HCT116 (cell line): ENCODE results near the gene IDH3G. TPM values are rescaled to one million over a fixed set of nuclear protein-coding genes. Genes with fewer than 3 reads are reported as not detected.

ENCODE experiments used
- ATAC-seq: fragments of 200-7000 bp; cut with Tn5 transposase; 2 replicates; pipeline ENCODE4 v1.9.1; 2020; ENCODE audit warnings: mild to moderate bottlenecking, moderate library complexity
- BruUV-seq: library from RNA; stranded (reverse); fragments of 400-500 nt; replicated peaks from 2 replicates; lab custom pipeline; 2021; lab: Mats Ljungman, UMichigan
- CTCF ChIA-PET: fragments of 300-600 bp; sonication (Branson Sonifier 250); formaldehyde crosslinking; loops from one replicate; lab custom pipeline; 2021; ENCODE audit warnings: antibody characterized with exemption; lab: Charles Lee
- POLR2A ChIA-PET: fragments of 300-600, 350-600 bp; sonication (Branson Sonifier 250); formaldehyde crosslinking; loops from one replicate; lab custom pipeline; 2021; ENCODE audit warnings: antibody characterized with exemption; lab: Charles Lee
- RAD21 ChIA-PET, 2 experiments: fragments of 300-600 bp; sonication (Branson Sonifier 250); formaldehyde crosslinking; loops; one replicate each; lab custom pipeline; 2023; ENCODE audit warnings: low total read pairs in 2 of 2; ENCODE audit not compliant: uncharacterized antibody in 2 of 2, unreplicated experiment in 2 of 2, low non-redundant PET in 1 of 2; lab: Charles Lee
- DNase-seq: peaks from one replicate; pipeline ENCODE4 v3.0.0-alpha.2; 2010; ENCODE audit warnings: low read depth, low spot score
- H2AFZ ChIP-seq: fragments of 200-600 bp; shearing (Covaris generic), sonication (generic); 2 replicates; pipeline ENCODE4 v1.6.1; 2017; ENCODE audit warnings: low read depth, mixed run types, mixed read lengths, antibody characterized with exemption, low read length; ENCODE audit not compliant: poor library complexity, severe bottlenecking
- H3K27ac ChIP-seq: 2 replicates; pipeline ENCODE4 v1.5.1; 2012; ENCODE audit warnings: low read depth, low read length
- H3K27me3 ChIP-seq: fragments of 200-600 bp; sonication (generic); 2 replicates; pipeline ENCODE4 v1.6.1; 2016; ENCODE audit warnings: mixed run types, low read length, mixed read lengths; ENCODE audit not compliant: insufficient read depth
- H3K36me3 ChIP-seq, 2 experiments: fragments of 200-500 bp in 1 of 2; fragments of 200-600 bp in 1 of 2; sonication (Bioruptor generic) in 1 of 2; sonication (generic) in 1 of 2; 2 replicates each; pipeline versions ENCODE4 v1.5.1 to v1.6.1; 2014 to 2016; ENCODE audit warnings: low read length in 2 of 2, inconsistent platforms in 1 of 2, mixed read lengths in 1 of 2, mixed run types in 1 of 2; ENCODE audit not compliant: insufficient read depth in 2 of 2, control insufficient read depth in 1 of 2
- H3K4me1 ChIP-seq, 2 experiments: fragments of 200-600 bp in 1 of 2; sonication (generic) in 1 of 2; 2 replicates each; pipeline versions ENCODE4 v1.5.1 to v1.6.1; 2012 to 2017; ENCODE audit warnings: low read length in 2 of 2, inconsistent platforms in 1 of 2, mild to moderate bottlenecking in 1 of 2, mixed read lengths in 1 of 2, mixed run types in 1 of 2, moderate library complexity in 1 of 2; ENCODE audit not compliant: insufficient read depth in 2 of 2, control insufficient read depth in 1 of 2
- H3K4me2 ChIP-seq: fragments of 200-600 bp; sonication (generic); 2 replicates; pipeline ENCODE4 v1.6.1; 2017; ENCODE audit warnings: mixed run types, low read length, mixed read lengths
- H3K4me3 ChIP-seq, 2 experiments: fragments of 200-600 bp in 1 of 2; sonication (generic) in 1 of 2; replicated peaks in 1 of 2; 2 replicates each; pipeline ENCODE4 v1.5.1; 2011 to 2016; ENCODE audit warnings: low read length in 2 of 2, control low read depth in 1 of 2, low read depth in 1 of 2, mild to moderate bottlenecking in 1 of 2, mixed read lengths in 1 of 2, mixed run types in 1 of 2
- H3K79me2 ChIP-seq: fragments of 200-600 bp; sonication (generic); 2 replicates; pipeline ENCODE4 v1.6.1; 2017; ENCODE audit warnings: mild to moderate bottlenecking, mixed run types, low read length, moderate library complexity, mixed read lengths; ENCODE audit not compliant: insufficient read depth
- H3K9ac ChIP-seq: fragments of 200-600 bp; sonication (generic); 2 replicates; pipeline ENCODE4 v1.6.1; 2016; ENCODE audit warnings: low read length, mixed read lengths
- H3K9me2 ChIP-seq: fragments of 200-600 bp; sonication (generic), shearing (Covaris generic); 2 replicates; pipeline ENCODE4 v1.6.1; 2017; ENCODE audit warnings: mixed run types, mild to moderate bottlenecking, moderate library complexity; ENCODE audit not compliant: insufficient read depth
- H3K9me3 ChIP-seq, 2 experiments: fragments of 200-500 bp in 1 of 2; fragments of 200-600 bp in 1 of 2; sonication (Bioruptor generic) in 1 of 2; sonication (generic) in 1 of 2; 2 replicates each; pipeline ENCODE4 v1.6.1; 2014 to 2017; ENCODE audit warnings: low read length in 2 of 2, mixed read lengths in 2 of 2, inconsistent platforms in 1 of 2, low read depth in 1 of 2, mild to moderate bottlenecking in 1 of 2, mixed run types in 1 of 2, moderate library complexity in 1 of 2; ENCODE audit not compliant: control insufficient read depth in 1 of 2, insufficient read depth in 1 of 2
- H4K20me1 ChIP-seq: fragments of 200-600 bp; sonication (generic), shearing (Covaris generic); 2 replicates; pipeline ENCODE4 v1.6.1; 2017; ENCODE audit warnings: mixed run types, mild to moderate bottlenecking, moderate library complexity; ENCODE audit not compliant: insufficient read depth
- CBX3 ChIP-seq: IDR thresholded peaks from 2 replicates; pipeline ENCODE4 v1.6.1; 2012; ENCODE audit warnings: low read depth
- CTCF ChIP-seq, 3 experiments: fragments of 200-600 bp in 1 of 3; sonication (generic) in 1 of 3; IDR thresholded peaks in 2 of 3; conservative IDR thresholded peaks in 1 of 3; 2 replicates each; pipeline ENCODE4 v1.5.1; 2012 to 2017; ENCODE audit warnings: low read depth in 2 of 3, low read length in 2 of 3, antibody characterized with exemption in 1 of 3, borderline replicate concordance in 1 of 3, control low read depth in 1 of 3, mild to moderate bottlenecking in 1 of 3, mixed read lengths in 1 of 3, mixed run types in 1 of 3, moderate library complexity in 1 of 3; ENCODE audit not compliant: insufficient read depth in 1 of 3
- EGR1 ChIP-seq: IDR thresholded peaks from 2 replicates; pipeline ENCODE4 v1.6.1; 2012; ENCODE audit warnings: low read depth
- EZH2phosphoT487 ChIP-seq: fragments of 200-600 bp; IDR thresholded peaks from 2 replicates; pipeline ENCODE4 v1.6.1; 2018; ENCODE audit warnings: antibody characterized with exemption, borderline replicate concordance
- JUND ChIP-seq: IDR thresholded peaks from 2 replicates; pipeline ENCODE4 v1.6.1; 2012
- MAX ChIP-seq: IDR thresholded peaks from 2 replicates; pipeline ENCODE4 v1.6.1; 2012
- REST ChIP-seq: IDR thresholded peaks from 2 replicates; pipeline ENCODE4 v1.6.1; 2012; ENCODE audit warnings: low read depth
- SP1 ChIP-seq: IDR thresholded peaks from 2 replicates; pipeline ENCODE4 v1.6.1; 2012; ENCODE audit warnings: low read depth
- YY1 ChIP-seq: IDR thresholded peaks from 2 replicates; pipeline ENCODE4 v1.6.1; 2011; ENCODE audit warnings: low read length, low read depth, moderate library complexity, mild to moderate bottlenecking; ENCODE audit not compliant: insufficient replicate concordance; ENCODE audit errors: extremely low read depth
- ZBTB33 ChIP-seq: IDR thresholded peaks from 2 replicates; pipeline ENCODE4 v1.6.1; 2011; ENCODE audit warnings: mild to moderate bottlenecking, low read length, moderate library complexity; ENCODE audit not compliant: insufficient replicate concordance; ENCODE audit errors: extremely low read depth
- ZFX ChIP-seq: fragments of 450-650 bp; IDR thresholded peaks from 2 replicates; pipeline ENCODE4 v1.6.1; 2017
- intact Hi-C: fragments of 100-400 bp; cut with micrococcal nuclease; formaldehyde crosslinking; loops from 2 replicates; pipeline ENCODE4 v1.10.0; 2022
- total RNA-seq: library from RNA; stranded (reverse); gene quantifications from one replicate; pipeline ENCODE4 v1.2.1, GENCODE V29; 2021; ENCODE audit not compliant: unreplicated experiment

IDH3G gene
- total RNA-seq, 1 experiment from 2014 or later, result 49.7 TPM

GRCh38 chrX:153773741-153774575 is 20.2 kb downstream of the IDH3G start:
- Histone ChIP-seq H3K9ac (no peak overlapping the region), H3K4me2 (no peak overlapping the region), H3K27ac (no peak overlapping the region), H3K4me3 (no peak overlapping the region), H2AFZ (no peak overlapping the region), H3K79me2 (no peaks in the 10 kb centered on the region), H3K9me3 (no peaks in the 10 kb centered on the region), H3K9me2 (no peaks in the 10 kb centered on the region), H3K4me1 (peaks cover 0 to 6% of the 10 kb centered on the region in 2 experiments; a peak in 1 of 4 replicates), H3K27me3 (no peaks in the 10 kb centered on the region), H3K36me3 (no peaks in the 10 kb centered on the region), H4K20me1 (no peaks in the 10 kb centered on the region)
- ChIA-PET RAD21 (no interaction called here), CTCF (no interaction called here), POLR2A (no interaction called here)
- ATAC-seq, result no peak
- intact Hi-C loops, result no loop called here
- no peak for TF ChIP-seq JUND
- no peak for TF ChIP-seq CTCF (IDR thresholded peaks at IDR 0.05 in 2 of 3, conservative IDR thresholded peaks at IDR 0.05 in 1 of 3; ENCODE audit: borderline replicate concordance in 1 of 3, insufficient read depth in 1 of 3, low read depth in 2 of 3, low read length in 2 of 3)
- no peak for TF ChIP-seq MAX
- TF ChIP-seq ZFX, result no peak
- no peak for TF ChIP-seq SP1
- TF ChIP-seq REST, result no peak
- TF ChIP-seq EGR1, result no peak
- no peak for TF ChIP-seq ZBTB33
- no peak for TF ChIP-seq YY1
- no peak for TF ChIP-seq EZH2phosphoT487
- no peak for TF ChIP-seq CBX3
- no TSS peak for BruUV-seq
- no peak for DNase-seq
